Epithelial cell of esophagus (primary cell): ENCODE results near the gene SNUPN.

Experiments
- DNase-seq: peaks from one replicate; pipeline ENCODE4 v3.0.0; 2010; ENCODE audit warnings: low read depth
- H3K4me3 ChIP-seq: 2 replicates; pipeline ENCODE4 v1.5.1; 2011; ENCODE audit warnings: mild to moderate bottlenecking, low read length, control low read depth
- TF ChIP-seq, protein P1 (sequence below): IDR thresholded peaks from 2 replicates; pipeline ENCODE4 v1.5.1; 2011; ENCODE audit warnings: low read depth, mild to moderate bottlenecking, low read length, control low read depth, inconsistent platforms; ENCODE audit not compliant: insufficient read depth; ENCODE audit errors: missing control alignments

Gene SNUPN

DNA sequence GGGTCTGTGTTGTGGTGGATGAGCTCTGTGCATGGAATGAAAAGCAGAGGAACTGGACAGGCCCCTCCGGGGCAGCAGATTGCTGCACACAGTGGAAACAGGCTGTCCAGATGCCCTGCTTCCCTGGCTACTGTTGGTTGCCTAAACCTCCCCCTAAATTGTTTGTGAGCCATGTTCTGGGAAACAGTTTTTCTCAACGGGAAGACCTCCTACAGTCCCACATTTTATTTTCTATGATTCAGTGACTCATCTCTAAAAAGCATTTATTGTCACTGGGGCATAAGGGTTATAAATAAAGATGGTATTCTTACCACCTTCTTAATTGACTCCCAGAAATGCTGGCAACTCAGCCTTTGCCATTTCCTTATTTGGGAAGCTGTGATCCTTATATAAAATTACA lies 26.1 kb downstream of the SNUPN start:
- H3K4me3 ChIP-seq: no peak overlapping the region
- no peak for DNase-seq
- TF ChIP-seq, protein P1, sequence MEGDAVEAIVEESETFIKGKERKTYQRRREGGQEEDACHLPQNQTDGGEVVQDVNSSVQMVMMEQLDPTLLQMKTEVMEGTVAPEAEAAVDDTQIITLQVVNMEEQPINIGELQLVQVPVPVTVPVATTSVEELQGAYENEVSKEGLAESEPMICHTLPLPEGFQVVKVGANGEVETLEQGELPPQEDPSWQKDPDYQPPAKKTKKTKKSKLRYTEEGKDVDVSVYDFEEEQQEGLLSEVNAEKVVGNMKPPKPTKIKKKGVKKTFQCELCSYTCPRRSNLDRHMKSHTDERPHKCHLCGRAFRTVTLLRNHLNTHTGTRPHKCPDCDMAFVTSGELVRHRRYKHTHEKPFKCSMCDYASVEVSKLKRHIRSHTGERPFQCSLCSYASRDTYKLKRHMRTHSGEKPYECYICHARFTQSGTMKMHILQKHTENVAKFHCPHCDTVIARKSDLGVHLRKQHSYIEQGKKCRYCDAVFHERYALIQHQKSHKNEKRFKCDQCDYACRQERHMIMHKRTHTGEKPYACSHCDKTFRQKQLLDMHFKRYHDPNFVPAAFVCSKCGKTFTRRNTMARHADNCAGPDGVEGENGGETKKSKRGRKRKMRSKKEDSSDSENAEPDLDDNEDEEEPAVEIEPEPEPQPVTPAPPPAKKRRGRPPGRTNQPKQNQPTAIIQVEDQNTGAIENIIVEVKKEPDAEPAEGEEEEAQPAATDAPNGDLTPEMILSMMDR: no peak

DNA sequence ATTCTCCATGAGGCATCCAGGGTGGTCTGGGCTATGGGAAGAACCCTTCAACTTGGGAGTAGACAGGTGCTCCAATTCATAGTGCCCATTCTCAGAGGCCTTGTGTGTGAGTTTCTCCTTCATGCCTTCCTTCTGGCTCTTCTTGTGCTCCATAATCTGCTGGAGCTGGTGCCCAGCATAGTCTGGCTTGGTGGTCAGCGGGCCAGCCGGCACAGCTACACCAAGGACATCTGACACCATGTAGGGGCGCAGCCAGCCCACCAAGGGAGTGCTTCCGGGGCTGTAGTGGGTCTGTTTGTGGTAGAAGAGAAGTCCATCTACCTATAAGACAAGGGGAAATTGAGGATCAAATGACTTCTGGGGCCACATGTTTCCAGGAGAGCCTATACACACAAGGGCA lies 27.2 kb downstream of the SNUPN start:
- H3K4me3 ChIP-seq: no peak overlapping the region
- DNase-seq: no peak
- TF ChIP-seq, protein P1: no peak

DNA sequence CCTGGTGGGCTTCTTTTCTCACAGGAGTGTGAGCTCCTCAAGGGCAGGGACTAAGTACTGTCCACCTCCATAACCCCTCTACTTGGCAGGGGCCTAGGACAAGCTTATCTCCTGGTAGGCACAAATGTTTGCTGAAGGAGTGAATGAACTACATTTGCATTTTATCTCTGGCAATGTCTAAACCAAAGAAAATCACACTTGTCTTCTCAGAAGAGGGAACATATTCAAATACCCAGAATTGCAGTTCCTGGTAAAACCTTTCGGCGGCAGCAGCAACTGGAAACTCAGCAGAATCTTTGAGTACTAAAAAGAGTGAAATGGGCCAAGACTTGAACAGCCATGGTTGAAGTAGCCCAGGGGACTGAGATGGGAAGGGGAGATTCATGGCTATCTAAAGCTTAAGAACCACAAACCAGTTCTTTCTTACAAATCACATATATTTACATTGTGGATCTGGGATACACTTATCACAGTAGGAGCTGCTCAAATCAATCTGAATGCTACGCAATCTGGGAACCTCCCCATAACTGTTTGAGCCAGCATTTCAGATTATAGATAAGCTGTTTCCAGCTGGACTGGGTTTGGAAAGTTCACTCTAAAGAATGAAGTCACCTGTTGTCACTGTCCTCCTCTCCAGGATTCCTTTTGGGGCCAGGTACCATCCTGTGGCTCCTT lies 27.7 kb downstream of the SNUPN start:
- DNase-seq: no peak

DNA sequence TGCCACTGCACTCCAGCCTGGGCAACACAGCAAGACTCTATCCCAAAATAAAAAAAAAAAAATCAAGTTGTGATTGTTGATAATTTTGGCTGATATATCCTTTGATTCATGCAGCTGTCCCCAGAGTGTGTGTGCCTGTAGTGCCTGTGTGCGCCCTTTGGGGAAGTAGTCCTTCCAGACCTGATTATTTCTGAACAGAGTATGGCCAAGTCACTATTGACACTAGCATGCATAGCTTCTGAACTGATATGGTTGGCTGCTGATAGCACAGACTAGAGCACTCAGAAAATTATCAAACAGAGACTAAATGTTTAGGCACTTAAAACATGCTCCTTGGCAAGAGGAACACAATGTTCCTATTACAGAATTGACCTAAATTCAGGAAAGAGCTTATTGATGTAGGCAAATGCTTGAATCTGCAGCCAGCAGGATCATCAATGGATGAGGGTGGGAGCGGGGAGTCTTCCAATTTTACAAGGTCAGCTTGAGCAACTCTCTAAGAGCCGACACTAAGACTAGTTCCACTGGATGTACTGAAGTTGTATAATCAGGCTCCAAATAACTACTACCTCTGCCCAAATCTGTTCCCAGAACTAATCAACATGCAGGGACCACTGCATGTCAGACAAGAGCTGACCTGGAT lies 28.7 kb downstream of the SNUPN start:
- DNase-seq: no peak
- TF ChIP-seq, protein P1: no peak

More for the DNA sequence above, 27.7 kb downstream of the SNUPN start:
- no peak overlapping the region for H3K4me3 ChIP-seq
- TF ChIP-seq, protein P1: peak; percentile 33

GRCh38 chr15:75594276-75594675 lies 31.2 kb downstream of the SNUPN start:
- TF ChIP-seq, protein P1: no peak

More for the DNA sequence above, 28.7 kb downstream of the SNUPN start:
- H3K4me3 ChIP-seq: no peak overlapping the region

GRCh38 chr15:75591655-75592364 lies 33.7 kb downstream of the SNUPN start:
- DNase-seq: no peak
- TF ChIP-seq, protein P1: no peak
- H3K4me3 ChIP-seq: no peak overlapping the region

More at GRCh38 chr15:75594276-75594675, 31.2 kb downstream of the SNUPN start:
- DNase-seq: no peak
- H3K4me3 ChIP-seq: no peak overlapping the region

- no peak overlapping the region for H3K4me3 ChIP-seq
- DNase-seq: no peak
- TF ChIP-seq, protein P1: no peak
Measured at GRCh38 chr15:75590239-75590638, 35.3 kb downstream of the SNUPN start.
